Cardiac muscle cell (in vitro differentiated cells and primary cell): ENCODE results near the gene KAZN. TPM values are rescaled to one million over a fixed set of nuclear protein-coding genes. Genes with fewer than 3 reads are reported as not detected.

Experiments
- DNase-seq, 2 donors: peaks; one replicate each; pipeline versions ENCODE4 v3.0.0 to v3.0.0-alpha.2; 2010 to 2017; ENCODE audit warnings: low read depth in 1 of 2, low spot score in 1 of 2
- H3K27ac ChIP-seq: fragments of 200-600 bp; sonication (generic); 2 replicates; pipeline ENCODE4 v1.5.1; 2016
- H3K27me3 ChIP-seq: fragments of 200-600 bp; sonication (generic); 2 replicates; pipeline ENCODE4 v1.6.0; 2016; ENCODE audit warnings: control low read depth
- H3K36me3 ChIP-seq: fragments of 200-600 bp; sonication (generic); 2 replicates; pipeline ENCODE4 v1.5.1; 2016; ENCODE audit warnings: control low read depth
- H3K4me1 ChIP-seq: fragments of 200-600 bp; sonication (generic); 2 replicates; pipeline ENCODE4 v1.8.1; 2017; ENCODE audit warnings: low read depth, mild to moderate bottlenecking, mixed run types
- H3K4me3 ChIP-seq: fragments of 200-600 bp; sonication (generic); 2 replicates; pipeline ENCODE4 v1.5.1; 2016; ENCODE audit warnings: mild to moderate bottlenecking
- H3K9me3 ChIP-seq: fragments of 200-600 bp; sonication (generic); 2 replicates; pipeline ENCODE4 v1.5.1; 2017; ENCODE audit warnings: low read depth, mild to moderate bottlenecking, control low read depth
- CTCF ChIP-seq: IDR thresholded peaks from 2 replicates; pipeline ENCODE4 v1.5.1; 2012; ENCODE audit warnings: low read depth, mild to moderate bottlenecking, low read length
- polyA plus RNA-seq: library from polyadenylated mRNA; unstranded; fragments of >200 nt; fragmentation: Nextera tagmentation; extraction: Ambion mirVana; gene quantifications from 2 replicates; pipeline ENCODE4 v1.2.1, GENCODE V29; 2016
- total RNA-seq: library from RNA; depleted of rRNA; stranded (reverse); fragments of >200 nt; gene quantifications from 2 replicates; pipeline ENCODE4 v1.2.3, GENCODE V29; 2016

KAZN gene
- total and polyA plus RNA-seq, 2 experiments from 2014 or later, result 17.5 to 26.9 TPM

GRCh38 chr1:15110128-15110866 is 511.8 kb downstream of the KAZN start:
- no peak for DNase-seq
- no peak for TF ChIP-seq CTCF
- no peak overlapping the region for H3K27ac ChIP-seq
- no peaks in the 10 kb centered on the region for H3K9me3 ChIP-seq
- H3K36me3 ChIP-seq, result no peaks in the 10 kb centered on the region
- H3K27me3 ChIP-seq, result no peaks in the 10 kb centered on the region
- no peaks in the 10 kb centered on the region for H3K4me1 ChIP-seq
- H3K4me3 ChIP-seq, result no peak overlapping the region

DNA sequence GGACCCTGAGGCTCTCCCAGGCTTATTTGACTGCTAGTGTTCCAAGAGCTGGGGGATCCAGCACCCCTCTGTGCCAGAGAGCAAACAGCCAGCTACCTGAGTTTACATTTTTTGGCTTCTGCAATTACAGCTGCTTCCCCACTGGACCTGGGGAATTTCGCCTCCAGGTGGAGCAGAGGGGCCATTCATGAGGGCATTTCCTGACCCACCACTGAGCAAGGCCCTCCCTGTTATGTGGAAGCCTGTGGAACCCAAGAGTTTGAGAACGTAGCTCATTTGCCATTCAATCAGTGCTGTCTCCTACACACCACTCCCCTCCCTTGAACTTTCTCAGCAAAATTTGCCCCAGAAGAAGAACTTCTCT is 512.4 kb downstream of the KAZN start:
- no peaks in the 10 kb centered on the region for H3K4me1 ChIP-seq
- no peaks in the 10 kb centered on the region for H3K36me3 ChIP-seq
- DNase-seq, result no peak
- H3K4me3 ChIP-seq, result no peak overlapping the region
- no peaks in the 10 kb centered on the region for H3K27me3 ChIP-seq
- no peak overlapping the region for H3K27ac ChIP-seq
- no peak for TF ChIP-seq CTCF
- H3K9me3 ChIP-seq, result no peaks in the 10 kb centered on the region

GRCh38 chr1:15113146-15113545 is 514.7 kb downstream of the KAZN start:
- DNase-seq, result no peak
- Histone ChIP-seq H3K27ac (no peak overlapping the region), H3K4me3 (no peak overlapping the region), H3K27me3 (no peaks in the 10 kb centered on the region), H3K4me1 (peaks cover 8% of the 10 kb centered on the region), H3K9me3 (no peaks in the 10 kb centered on the region), H3K36me3 (no peaks in the 10 kb centered on the region)
- no peak for TF ChIP-seq CTCF

DNA sequence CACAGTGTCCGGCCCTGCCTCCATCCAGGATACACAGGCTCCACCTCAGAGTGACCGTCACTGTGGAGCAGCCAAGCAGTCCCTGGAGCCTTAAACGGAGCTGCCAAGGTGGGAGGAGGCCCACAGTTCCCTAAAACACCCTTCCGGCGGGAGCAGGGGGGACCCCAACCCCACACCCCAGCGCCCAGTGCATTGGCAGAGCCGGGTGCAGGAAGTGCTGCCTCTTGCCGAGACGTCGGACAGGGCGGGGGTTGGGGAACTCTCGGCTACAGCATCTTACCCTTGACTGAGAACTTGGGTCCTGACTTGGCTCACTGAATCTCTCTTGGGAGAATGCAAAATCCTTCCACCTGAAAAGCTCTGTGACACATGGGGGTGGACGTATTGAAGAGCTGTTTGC is 516.4 kb downstream of the KAZN start:
- Histone ChIP-seq H3K36me3 (no peaks in the 10 kb centered on the region), H3K9me3 (no peaks in the 10 kb centered on the region), H3K27ac (no peak overlapping the region), H3K4me1 (peaks cover 8% of the 10 kb centered on the region), H3K27me3 (no peaks in the 10 kb centered on the region), H3K4me3 (no peak overlapping the region)
- TF ChIP-seq CTCF, result no peak
- no peak for DNase-seq

GRCh38 chr1:15115542-15116330 is 517.3 kb downstream of the KAZN start:
- Histone ChIP-seq H3K27ac (no peak overlapping the region), H3K4me3 (no peak overlapping the region), H3K4me1 (peaks cover 8% of the 10 kb centered on the region), H3K9me3 (no peaks in the 10 kb centered on the region), H3K36me3 (no peaks in the 10 kb centered on the region), H3K27me3 (no peaks in the 10 kb centered on the region)
- no peak for DNase-seq
- no peak for TF ChIP-seq CTCF
